Transverse colon (tissue), 3 donors: ENCODE data around the gene FDX1.

Source experiments
- POLR2A ChIP-seq: fragments of 450-650 bp; IDR thresholded peaks from one replicate; pipeline ENCODE4 v1.6.1; 2016; ENCODE audit warnings: antibody characterized with exemption, mild to moderate bottlenecking, moderate library complexity
- TF ChIP-seq, protein P1 (sequence below), 5 experiments: fragments of 200-600 bp in 3 of 5; fragments of 450-650 bp in 2 of 5; sonication (generic) in 3 of 5; IDR thresholded peaks; 1 replicate in 2 of 5; 2 replicates in 3 of 5; pipeline ENCODE4 v1.5.1; 2016 to 2017; ENCODE audit warnings: antibody characterized with exemption in 5 of 5, inconsistent platforms in 3 of 5, mild to moderate bottlenecking in 2 of 5, moderate library complexity in 1 of 5

DNA sequence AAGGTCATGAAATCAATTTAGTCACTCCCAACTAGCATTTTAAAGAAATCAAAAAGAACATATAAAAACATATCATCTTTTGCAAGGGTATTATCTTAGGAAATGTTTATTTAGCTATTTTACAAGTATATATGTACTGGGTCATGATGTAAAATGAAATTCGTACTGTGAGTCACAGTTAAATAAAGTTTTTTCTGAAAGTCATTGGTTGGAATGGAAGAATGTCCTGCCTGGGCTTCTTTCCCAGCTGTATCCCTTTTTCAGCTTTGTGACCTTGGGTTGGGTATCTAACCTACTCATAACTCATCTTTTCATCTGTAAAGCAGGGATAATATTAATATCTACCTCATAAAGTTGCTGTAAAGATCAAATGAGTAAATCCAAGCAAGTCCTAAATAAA is 15.7 kb downstream of the FDX1 start:
- TF ChIP-seq, protein P1, sequence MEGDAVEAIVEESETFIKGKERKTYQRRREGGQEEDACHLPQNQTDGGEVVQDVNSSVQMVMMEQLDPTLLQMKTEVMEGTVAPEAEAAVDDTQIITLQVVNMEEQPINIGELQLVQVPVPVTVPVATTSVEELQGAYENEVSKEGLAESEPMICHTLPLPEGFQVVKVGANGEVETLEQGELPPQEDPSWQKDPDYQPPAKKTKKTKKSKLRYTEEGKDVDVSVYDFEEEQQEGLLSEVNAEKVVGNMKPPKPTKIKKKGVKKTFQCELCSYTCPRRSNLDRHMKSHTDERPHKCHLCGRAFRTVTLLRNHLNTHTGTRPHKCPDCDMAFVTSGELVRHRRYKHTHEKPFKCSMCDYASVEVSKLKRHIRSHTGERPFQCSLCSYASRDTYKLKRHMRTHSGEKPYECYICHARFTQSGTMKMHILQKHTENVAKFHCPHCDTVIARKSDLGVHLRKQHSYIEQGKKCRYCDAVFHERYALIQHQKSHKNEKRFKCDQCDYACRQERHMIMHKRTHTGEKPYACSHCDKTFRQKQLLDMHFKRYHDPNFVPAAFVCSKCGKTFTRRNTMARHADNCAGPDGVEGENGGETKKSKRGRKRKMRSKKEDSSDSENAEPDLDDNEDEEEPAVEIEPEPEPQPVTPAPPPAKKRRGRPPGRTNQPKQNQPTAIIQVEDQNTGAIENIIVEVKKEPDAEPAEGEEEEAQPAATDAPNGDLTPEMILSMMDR (IDR thresholded peaks at IDR 0.05) = no peak
- TF ChIP-seq POLR2A = no peak
